DMS53 treated with DMSO at 0.1 percent for 48 hours (cell line): ENCODE measurements around the gene RYR1.
"Not testable (repeated sequence)": the region's sequence is repeated elsewhere in the genome, so short reads cannot be mapped to it uniquely, and the experiment has no call there.

Source experiments
- DNase-seq: peaks from one replicate; lab custom pipeline; 2025; ENCODE audit not compliant: unreplicated experiment; lab: John Stamatoyannopoulos, UW

The RYR1 gene

DNA sequence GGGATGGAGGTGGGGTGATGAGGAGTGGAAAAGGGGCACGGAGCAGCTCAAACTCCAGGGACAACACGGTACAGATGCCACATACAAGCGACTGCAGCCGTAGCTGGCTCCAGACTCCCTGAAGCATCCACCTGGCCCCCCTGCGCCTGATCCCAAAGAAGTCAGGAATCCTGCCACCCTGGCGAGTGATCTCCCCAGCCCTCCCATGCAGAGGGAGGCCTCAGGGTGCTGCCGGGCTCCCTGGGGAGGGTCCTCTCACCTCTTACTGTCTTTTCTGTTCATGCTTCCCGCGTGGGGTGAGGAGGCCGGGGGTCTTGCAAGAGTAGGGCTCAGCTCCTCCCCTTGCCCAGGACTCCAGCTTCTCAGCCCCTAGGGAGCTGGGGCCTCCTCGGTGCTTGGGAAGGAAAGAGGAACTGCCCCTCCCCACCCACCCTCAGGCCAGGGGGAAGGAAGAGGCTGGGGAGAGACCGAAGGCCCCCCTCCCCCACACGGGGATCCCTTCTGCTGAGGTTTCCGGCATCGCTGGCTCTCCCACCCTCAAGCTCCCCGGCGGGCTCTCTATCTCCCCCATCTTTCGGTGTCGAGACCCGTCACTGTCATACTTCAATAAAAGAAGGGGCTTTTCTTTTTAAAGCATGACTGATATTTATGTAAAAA lies 7.6 kb upstream of the RYR1 start, which contains the start of gene RASGRP4:
Gene RASGRP4 (minus strand): TSS at position 410 of the 657 bp plus-strand sequence. CDS start 128 bp downstream, at position 282.
- DNase-seq = no peak

DNA sequence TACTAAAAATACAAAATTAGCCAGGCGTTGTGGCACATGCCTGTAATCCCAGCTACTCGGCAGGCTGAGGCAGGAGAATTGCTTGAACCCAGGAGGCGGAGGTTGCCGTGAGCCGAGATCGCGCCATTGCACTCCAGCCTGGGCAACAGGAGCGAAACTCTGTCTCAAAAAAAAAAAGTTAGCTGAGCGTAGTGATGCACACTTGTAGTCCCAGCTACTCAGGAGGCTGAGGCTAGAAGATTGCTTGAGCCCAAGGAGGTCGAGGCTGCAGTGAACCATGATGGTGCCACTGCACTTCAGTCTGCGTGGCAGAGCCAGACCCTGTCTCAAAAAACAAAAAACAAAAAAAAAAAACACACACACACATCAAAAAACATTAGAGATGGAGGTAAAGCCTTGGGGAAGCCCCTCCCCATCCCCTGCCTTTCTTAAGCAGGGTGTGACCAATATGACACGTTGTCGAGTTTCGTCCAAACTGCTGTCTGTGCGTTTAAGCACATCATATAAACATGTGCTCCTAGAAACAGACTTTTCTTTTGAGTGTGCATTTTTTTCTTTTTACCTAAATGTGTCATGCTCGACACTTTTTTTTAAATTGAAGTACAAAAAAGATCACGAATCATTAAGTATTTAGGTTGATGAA lies 6.3 kb upstream of the RYR1 start:
- not testable (repeated sequence) for DNase-seq

DNA sequence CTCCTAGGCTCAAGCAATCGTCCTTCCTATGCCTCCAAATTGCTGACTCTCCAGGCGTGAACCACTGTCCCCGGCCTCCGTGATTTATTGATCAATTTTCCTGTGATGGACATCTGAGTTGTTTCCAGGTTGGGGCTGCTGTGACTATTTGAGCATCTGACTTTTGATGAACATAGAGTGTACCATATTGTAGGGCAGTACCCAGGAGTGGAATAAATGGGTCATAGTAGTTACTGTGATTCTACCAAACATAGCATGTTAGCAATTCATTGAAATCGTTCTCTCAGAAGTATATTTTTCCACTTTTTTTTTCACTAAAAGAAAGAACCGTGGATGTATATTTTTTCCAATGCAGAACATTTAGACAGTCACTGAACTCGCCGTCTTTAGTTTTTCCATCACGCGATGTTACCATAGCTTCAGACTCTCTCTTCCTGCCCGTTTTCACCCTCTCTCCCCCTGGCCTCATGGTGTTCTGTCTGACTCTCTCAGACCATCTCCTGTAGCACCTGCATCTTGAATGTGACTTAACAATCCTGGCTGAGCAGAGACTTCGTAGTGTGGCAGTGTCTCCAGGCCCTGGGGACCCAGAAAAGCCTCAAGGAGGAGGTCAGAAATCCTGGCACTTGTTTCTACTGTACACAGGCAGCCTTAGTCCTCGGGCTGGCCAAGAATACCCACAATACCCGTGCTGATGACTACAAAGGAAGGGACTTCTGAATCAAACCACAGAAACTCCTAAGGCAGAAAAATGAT lies 4.3 kb upstream of the RYR1 start:
- DNase-seq = no peak

DNA sequence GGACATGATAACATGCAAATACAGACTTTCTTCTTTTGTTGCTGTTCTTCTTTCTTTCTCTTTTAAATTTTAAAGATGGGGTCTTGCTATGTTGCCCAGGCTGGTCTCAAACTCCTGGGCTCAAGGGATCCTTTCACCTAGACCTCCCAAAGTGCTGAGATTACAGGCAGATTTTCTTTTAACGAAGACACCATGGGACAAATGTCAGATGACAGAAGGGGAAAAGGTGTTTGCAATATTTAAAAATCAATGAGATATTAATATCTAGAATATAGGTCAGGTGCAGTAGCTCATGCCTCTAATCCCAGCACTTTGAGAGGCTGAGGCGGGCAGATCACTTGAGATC lies 3.7 kb upstream of the RYR1 start:
- DNase-seq = no peak

DNA sequence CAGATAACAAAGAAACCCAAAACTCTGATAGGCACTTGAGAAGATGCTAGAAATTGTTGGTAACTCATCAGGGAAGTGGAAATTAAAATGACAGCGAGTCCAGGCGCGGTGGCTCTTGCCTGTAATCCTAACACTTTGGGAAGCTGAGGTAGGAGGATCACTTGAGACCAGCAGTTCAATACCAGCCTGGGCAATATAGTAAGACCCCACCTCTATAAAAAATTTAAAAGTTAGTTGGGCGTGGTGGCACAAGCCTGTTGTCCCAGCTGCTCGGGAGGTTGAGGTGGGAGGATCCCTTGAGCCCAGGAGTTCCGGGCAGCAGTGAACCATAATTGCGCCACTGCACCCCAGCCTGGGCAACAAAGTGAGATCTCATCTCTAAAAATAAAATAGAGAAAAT lies 2.6 kb upstream of the RYR1 start:
- DNase-seq = no peak

DNA sequence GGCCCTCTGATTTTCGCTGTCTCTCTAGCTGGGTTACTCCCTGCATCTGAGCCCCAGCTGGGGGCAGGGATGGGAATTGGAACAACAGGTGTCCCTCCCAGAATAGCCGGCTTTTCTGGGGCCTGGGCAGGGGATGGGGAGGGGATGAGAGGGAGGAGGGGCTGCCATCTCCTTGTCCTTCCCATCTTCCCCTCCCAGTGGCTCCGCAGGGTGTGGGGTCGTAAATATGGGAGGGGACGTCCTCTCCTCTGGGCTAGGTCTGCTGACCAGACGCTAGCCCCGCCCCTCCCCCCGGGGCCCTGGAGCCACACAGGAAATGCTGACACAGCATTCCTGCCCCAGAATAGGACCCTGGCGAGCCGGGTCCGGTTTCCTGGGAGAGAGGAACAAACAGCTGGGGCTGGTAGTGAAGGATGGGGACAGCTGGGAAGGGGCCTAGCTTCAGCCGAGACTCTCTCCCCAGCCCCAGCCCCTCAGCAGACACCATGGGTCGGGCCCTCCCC lies 1.1 kb downstream of the RYR1 start:
- DNase-seq = no peak

DNA sequence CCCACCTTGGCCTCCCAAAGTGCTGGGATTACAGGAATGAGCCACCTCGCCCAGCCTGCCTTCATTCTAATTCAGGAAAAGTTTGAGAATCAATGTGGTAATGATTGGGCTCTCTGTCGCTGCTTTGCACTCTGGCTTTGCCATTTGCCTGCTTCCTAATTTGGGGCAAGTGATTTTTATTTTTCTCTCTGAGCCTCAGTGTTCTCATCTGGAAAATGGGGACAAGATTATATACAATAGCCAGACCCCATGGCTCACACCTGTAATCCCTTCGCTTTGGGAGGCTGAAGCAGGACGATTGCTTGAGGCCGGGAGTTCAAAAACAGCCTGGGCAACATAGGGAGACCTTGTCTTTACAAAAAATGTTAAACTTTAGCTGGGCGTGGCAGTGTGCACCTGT lies 3.8 kb downstream of the RYR1 start:
- DNase-seq = no peak

DNA sequence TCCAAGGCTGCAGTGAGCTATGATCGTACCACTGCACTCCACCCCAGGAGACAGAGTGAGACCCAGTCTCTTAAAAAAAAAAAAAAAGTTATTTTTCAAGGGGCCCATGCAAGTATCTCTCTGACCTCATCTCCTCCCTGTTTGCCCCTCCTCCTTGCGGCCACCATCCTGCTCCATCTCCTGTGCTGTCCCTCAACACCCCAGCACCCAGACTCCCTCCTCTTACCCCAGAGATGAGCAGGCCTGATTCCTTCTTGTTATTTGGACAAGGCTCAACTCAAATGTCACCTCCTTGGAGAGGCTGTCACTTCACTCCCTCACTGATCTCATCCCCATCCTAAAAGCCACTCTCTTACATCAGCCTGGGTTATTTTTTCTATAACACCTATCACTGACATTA lies 4.4 kb downstream of the RYR1 start:
- no peak for DNase-seq

DNA sequence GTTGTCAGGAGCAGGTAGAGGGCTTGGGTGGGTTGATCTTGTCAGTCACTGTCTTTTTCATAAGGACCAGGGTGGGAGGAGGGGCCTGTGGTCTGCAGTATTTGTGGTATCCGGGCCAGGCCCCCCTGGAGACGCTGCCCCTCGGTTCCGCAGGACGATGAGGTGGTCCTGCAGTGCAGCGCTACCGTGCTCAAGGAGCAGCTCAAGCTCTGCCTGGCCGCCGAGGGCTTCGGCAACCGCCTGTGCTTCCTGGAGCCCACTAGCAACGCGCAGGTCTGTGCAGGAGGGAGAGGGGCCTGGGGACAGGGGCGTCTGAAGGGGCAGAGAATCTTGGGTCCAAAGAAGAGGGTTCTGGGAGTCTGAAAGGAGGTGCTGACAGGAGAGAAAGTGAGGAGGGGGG lies 7.1 kb downstream of the RYR1 start:
- DNase-seq = no peak

DNA sequence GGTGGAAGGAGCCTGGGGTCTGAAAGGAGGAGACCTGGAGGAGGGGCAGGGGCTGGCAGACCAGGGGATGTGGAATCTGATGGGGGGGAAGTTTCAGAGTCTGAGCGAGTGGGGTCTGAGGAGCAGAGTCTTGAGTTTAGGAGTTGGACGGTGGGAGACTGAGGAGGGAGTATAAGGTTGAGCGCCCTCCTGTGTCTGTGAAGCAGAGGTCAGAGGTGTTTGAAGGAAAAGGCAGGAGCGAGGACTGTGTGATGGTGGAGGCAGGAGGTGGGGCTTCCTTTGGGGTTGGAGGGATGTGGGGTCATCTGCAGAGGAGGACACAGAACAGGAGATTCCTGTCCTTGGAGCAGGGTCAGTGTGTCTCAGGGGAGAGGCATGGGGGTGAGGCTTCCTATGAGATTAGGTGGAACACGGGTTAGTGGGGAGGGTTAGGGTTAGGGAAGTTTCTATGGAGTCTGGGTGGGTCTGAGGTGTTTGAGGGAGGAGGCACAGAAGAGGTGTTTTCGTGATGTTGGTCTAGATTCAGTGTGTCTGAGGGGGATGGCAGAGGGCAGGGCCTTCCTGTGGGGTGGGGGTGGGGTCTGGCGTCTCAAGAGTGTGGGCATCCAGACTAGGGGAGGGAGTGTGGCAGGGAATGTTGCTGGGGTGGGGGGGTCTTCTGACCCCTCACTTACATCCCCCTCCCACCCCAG lies 8.3 kb downstream of the RYR1 start:
- no peak for DNase-seq

DNA sequence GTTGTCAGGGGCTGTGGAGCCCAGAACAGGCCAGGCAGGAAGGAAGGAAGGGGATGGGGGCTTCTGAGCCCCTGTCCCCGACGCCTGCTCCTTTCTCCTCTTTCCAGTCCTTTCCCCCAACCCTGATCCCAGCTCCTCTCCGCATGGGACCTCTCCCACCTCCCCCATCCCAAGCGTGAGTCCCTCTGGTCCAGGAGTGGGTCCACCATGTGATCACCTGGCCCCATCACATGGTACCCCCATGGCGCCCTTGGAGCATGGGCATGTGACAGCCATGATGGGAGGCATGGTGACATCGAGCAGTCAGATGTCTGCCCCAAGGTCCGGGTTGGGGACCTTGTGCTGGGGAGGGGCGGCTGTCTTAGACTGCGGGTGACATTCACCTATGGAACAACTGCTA lies 9.2 kb downstream of the RYR1 start:
- DNase-seq = no peak

DNA sequence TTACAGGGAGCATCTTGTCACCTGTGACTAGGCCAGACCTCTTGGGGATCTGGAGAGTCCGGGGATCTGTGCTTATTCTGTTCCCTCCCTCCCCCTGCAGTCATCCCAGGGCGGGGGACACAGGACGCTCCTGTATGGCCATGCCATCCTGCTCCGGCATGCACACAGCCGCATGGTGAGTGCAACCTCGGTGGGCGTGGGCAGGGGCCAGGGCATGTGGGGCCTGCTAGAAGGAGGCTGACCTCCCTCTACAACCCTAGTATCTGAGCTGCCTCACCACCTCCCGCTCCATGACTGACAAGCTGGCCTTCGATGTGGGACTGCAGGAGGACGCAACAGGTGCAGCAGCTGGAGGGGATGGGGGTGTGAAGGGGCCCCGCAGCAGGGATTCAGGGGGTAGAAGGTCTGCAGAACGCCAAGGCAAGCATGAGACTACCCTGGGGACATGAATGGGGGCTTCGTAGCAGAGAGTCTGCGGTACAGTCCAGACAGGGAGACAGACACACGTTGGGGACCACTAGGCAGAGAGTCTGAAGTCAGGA lies 10.0 kb downstream of the RYR1 start:
- DNase-seq = no peak

DNA sequence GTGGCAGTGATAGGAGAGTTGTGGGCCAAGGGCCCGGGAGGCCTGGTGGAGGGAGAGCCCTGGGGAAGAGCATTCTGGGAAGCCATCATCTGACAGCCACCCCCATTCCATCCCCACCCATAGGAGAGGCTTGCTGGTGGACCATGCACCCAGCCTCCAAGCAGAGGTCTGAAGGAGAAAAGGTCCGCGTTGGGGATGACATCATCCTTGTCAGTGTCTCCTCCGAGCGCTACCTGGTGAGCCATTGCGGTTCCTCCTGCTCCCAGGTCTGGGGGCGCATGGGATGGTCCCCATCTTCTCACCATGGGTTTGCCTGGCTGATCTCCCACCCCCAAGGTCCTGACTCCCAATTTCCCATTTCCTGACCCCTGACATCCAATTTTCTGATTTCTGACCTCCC lies 10.5 kb downstream of the RYR1 start:
- no peak for DNase-seq

DNA sequence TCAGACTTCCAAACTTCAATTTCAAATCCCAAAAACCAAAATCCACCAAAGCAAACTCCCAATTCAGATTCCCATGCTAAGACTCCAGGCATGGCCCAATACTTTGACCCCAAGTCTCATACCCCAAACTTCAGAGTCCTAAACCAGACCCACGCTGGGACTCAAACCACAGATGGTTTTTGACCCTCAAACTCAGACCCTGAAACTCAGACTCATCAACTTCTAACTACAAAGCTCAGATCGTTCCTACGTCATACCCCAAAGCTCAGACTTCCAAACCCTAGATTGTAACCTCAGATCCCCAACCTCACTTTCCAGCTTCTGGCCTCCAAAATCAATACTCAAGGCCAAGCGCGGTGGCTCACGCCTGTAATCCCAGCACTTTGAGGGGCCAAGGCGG lies 11.9 kb downstream of the RYR1 start:
- no peak for DNase-seq

DNA sequence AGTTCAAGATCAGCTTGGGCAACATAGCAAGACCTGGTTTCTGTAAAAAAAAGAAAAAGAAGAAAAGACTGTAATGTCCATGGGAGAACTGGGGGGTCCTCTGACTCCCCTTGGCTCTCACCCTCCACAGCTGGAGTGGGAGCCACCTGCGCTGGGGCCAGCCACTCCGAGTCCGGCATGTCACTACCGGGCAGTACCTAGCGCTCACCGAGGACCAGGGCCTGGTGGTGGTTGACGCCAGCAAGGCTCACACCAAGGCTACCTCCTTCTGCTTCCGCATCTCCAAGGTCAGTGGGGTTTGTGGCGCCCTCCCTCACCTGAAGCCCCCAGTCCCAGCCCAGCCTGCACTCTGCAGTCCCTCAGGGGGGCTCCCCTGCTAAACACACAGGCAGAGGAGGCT lies 14.7 kb downstream of the RYR1 start:
- DNase-seq = no peak

DNA sequence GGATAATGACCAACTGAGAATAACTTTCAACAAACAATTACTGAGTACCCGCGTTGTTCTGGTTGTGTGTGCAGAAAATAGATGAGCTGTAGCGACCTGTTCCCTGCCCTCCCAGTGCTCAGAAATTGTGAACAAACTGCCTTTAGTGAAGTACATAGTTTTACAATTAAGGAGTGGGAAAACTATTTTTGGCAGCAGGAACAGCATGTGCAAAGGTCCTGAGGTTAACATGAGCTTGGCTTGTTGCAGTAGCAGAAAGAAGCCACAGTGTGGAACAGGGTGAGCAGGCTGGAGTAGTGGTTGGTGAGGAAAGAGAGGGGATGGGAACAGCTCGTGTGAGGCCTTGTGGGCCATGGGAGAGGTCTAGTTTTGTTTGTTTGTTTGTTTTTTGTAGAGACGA lies 16.0 kb downstream of the RYR1 start:
- DNase-seq = no peak

DNA sequence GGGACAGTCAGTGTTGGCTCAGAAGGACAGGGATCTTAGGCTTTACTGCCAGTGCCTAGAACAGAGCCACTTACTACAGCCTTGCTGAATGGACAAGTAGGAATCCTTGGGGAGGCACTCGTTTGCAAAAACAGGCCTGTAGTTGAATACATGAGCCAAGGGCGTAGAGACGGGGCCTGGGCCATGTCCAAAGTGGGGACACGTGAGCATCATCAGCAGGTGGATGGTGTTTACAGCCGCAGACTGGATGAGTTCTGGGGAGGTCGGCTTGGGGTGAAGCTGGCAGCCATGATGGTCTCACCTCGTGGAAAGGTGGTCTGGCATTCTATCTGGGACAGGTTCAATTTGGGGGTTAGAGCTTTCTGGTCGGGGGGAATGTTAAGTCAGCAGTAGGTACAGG lies 17.5 kb downstream of the RYR1 start:
- DNase-seq = no peak

DNA sequence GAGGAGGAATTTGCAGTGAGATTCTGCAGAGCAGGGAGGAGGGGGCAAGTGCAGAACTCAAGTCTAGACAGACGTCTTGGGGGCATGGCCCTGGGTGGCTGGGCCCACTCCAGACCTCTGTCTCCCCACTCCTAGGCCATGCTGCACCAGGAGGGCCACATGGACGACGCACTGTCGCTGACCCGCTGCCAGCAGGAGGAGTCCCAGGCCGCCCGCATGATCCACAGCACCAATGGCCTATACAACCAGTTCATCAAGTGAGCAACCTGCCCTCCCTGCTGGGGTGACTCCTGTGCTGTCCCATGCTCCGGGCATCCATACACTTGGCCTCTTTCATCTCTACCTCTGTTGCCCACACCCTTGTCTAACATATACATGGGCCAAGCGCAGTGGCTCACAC lies 18.1 kb downstream of the RYR1 start:
- DNase-seq = no peak

DNA sequence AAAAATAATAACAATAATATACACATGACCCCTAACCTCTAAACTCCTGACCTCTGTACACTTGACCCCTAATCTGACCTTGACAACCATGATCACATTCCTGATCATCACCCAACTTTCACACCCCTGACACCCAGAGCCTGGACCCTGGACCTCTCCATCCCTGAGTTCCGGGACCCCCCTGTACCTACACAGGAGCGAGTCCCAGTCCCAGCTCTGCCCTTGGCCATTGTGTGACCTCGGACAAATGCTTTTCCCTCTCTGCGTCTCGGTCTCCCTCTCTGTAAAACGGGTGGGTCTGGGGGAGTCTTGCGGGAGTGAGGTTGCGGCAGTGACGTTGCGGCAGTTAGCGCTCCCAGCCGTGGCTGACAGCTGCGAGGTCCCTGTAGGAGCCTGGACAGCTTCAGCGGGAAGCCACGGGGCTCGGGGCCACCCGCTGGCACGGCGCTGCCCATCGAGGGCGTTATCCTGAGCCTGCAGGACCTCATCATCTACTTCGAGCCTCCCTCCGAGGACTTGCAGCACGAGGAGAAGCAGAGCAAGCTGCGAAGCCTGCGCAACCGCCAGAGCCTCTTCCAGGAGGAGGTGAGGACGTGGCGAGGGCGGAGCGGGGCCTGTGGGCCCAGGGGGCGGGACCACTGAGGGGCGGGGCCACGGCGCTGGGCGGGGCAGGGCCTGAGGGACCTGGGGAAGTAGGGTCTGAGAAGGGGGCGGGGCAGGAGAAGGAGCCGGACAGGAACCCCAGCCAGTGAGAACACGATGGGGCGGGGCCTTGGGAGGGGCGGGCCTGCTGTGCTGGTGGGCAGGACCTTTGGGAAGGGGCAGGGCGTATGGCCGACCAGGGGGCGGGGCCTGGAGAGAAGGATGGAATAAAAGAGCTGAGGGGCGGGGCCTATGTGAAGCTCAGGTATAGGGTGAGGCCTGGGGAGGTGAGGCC lies 19.2 kb downstream of the RYR1 start:
- DNase-seq = no peak

DNA sequence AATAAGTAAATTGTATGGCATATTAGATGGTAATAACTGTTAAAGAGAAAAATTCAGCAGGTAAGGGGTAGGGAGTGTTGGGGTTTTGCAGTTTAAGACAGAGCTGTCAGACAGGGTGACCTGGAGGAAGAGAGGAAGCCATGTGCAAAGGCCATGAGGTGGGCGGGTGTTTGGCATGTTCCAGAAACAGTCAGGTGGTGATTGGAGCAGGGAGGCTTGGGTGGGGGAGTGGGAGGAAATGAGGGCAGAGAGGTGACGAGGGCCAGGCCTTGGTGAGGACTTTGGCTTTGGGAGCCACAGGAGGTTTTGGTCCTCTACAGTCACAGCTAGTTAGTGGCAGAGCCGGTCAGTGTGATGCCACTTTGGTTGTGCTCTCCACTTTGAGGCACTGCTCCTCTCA lies 20.1 kb downstream of the RYR1 start:
- DNase-seq = no peak
